Stomach (tissue), 4 donors: ENCODE results near the gene TENM4.

ENCODE experiments used
- CTCF ChIP-seq, 7 experiments: fragments of 450-650 bp in 4 of 7; fragments of 200-600 bp in 3 of 7; sonication (generic) in 3 of 7; IDR thresholded peaks; one replicate each; pipeline ENCODE4 v1.5.1; 2016 to 2019; ENCODE audit warnings: antibody characterized with exemption in 7 of 7, control low read depth in 2 of 7, mild to moderate bottlenecking in 1 of 7
- POLR2A ChIP-seq, 4 donors: fragments of 450-650 bp; IDR thresholded peaks; one replicate each; pipeline ENCODE4 v1.6.1; 2016; ENCODE audit warnings: antibody characterized with exemption in 4 of 4, control low read depth in 2 of 4, mild to moderate bottlenecking in 1 of 4, moderate library complexity in 1 of 4
- POLR2AphosphoS5 ChIP-seq, 3 donors: sonication (generic); formaldehyde crosslinking; IDR thresholded peaks; one replicate each; pipeline ENCODE4 v1.6.1; 2016; ENCODE audit warnings: antibody characterized with exemption in 3 of 3

- TF ChIP-seq CTCF (IDR thresholded peaks at IDR 0.05) (no peak), POLR2A (IDR thresholded peaks at IDR 0.05) (no peak), POLR2AphosphoS5 (IDR thresholded peaks at IDR 0.05) (no peak)
These were observed 539.0 kb downstream of the TENM4 start for GRCh38 chr11:78901831-78902230.
